NCI-H187 treated with DMSO at 0.1 percent for 48 hours (cell line): ENCODE results near the gene SMU1.
"Not testable (repeated sequence)": the region's sequence is repeated elsewhere in the genome, so short reads cannot be mapped to it uniquely, and the experiment has no call there.

Experiments used
- DNase-seq: peaks from one replicate; lab custom pipeline; 2025; lab: John Stamatoyannopoulos, UW

Gene SMU1

GRCh38 chr9:33105504-33105903 lies 29.0 kb upstream of the SMU1 start:
- DNase-seq, result no peak

- no peak for DNase-seq
These were observed 27.9 kb upstream of the SMU1 start for GRCh38 chr9:33104401-33104800.

- no peak for DNase-seq
These were observed 27.2 kb upstream of the SMU1 start for GRCh38 chr9:33103501-33104281.

- DNase-seq, result no peak
These were observed 26.2 kb upstream of the SMU1 start for GRCh38 chr9:33102551-33103210.

- no peak for DNase-seq
These were observed 24.9 kb upstream of the SMU1 start for GRCh38 chr9:33101104-33101951.

GRCh38 chr9:33099754-33100153 lies 23.3 kb upstream of the SMU1 start:
- DNase-seq, result no peak

- DNase-seq, result no peak
These were observed 20.7 kb upstream of the SMU1 start for GRCh38 chr9:33097192-33097591.

- DNase-seq, result no peak
These were observed 16.2 kb upstream of the SMU1 start for GRCh38 chr9:33092634-33093033.

- DNase-seq, result not testable (repeated sequence)
These were observed 9.2 kb upstream of the SMU1 start for GRCh38 chr9:33085672-33086071.

GRCh38 chr9:33082538-33083326 lies 6.3 kb upstream of the SMU1 start:
- no peak for DNase-seq

- no peak for DNase-seq
These were observed 5.7 kb upstream of the SMU1 start for GRCh38 chr9:33082128-33082527.

GRCh38 chr9:33081128-33081851 lies 4.8 kb upstream of the SMU1 start:
- no peak for DNase-seq

- no peak for DNase-seq
These were observed 4.1 kb upstream of the SMU1 start for GRCh38 chr9:33080534-33080933.

- DNase-seq, result no peak
These were observed 7.5 kb downstream of the SMU1 start for GRCh38 chr9:33068991-33069390.

- DNase-seq, result no peak
These were observed 11.1 kb downstream of the SMU1 start for GRCh38 chr9:33065157-33066076.

GRCh38 chr9:33051144-33051543 lies 25.3 kb downstream of the SMU1 start:
- DNase-seq, result no peak

- DNase-seq, result no peak
These were observed 26.7 kb downstream of the SMU1 start for GRCh38 chr9:33049680-33050361.

GRCh38 chr9:33048054-33048465 lies 28.4 kb downstream of the SMU1 start:
- no peak for DNase-seq

- no peak for DNase-seq
These were observed 30.4 kb downstream of the SMU1 start for GRCh38 chr9:33046061-33046460.
